ENCODE measurements around the gene EIF3J.

DNA sequence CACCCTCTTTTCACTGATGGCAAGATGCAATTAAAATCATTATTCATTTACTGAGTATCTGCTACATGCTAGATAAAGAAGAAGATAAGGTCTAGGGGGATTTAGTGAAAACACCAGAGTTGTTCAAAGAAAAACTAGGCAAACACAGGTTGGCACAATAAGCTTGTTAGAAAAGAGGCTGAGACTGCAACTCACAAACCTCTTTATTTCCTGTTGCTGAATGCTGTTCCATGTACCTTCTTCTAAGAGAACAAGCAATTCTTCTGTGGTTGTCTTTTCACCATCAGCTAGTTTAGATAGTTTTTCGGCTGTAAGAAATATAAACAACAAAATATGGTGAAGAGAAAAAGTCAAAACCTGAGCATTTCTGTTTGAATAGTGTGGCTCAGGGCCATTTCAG is 61.1 kb downstream of the EIF3J start:
- TF ChIP-seq, protein P1, sequence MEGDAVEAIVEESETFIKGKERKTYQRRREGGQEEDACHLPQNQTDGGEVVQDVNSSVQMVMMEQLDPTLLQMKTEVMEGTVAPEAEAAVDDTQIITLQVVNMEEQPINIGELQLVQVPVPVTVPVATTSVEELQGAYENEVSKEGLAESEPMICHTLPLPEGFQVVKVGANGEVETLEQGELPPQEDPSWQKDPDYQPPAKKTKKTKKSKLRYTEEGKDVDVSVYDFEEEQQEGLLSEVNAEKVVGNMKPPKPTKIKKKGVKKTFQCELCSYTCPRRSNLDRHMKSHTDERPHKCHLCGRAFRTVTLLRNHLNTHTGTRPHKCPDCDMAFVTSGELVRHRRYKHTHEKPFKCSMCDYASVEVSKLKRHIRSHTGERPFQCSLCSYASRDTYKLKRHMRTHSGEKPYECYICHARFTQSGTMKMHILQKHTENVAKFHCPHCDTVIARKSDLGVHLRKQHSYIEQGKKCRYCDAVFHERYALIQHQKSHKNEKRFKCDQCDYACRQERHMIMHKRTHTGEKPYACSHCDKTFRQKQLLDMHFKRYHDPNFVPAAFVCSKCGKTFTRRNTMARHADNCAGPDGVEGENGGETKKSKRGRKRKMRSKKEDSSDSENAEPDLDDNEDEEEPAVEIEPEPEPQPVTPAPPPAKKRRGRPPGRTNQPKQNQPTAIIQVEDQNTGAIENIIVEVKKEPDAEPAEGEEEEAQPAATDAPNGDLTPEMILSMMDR (IDR thresholded peaks at IDR 0.05) = no peak
- no peak for TF ChIP-seq EP300 (IDR thresholded peaks at IDR 0.05)
